Measurements from ENCODE around the gene SEMA3D.

SEMA3D gene

DNA sequence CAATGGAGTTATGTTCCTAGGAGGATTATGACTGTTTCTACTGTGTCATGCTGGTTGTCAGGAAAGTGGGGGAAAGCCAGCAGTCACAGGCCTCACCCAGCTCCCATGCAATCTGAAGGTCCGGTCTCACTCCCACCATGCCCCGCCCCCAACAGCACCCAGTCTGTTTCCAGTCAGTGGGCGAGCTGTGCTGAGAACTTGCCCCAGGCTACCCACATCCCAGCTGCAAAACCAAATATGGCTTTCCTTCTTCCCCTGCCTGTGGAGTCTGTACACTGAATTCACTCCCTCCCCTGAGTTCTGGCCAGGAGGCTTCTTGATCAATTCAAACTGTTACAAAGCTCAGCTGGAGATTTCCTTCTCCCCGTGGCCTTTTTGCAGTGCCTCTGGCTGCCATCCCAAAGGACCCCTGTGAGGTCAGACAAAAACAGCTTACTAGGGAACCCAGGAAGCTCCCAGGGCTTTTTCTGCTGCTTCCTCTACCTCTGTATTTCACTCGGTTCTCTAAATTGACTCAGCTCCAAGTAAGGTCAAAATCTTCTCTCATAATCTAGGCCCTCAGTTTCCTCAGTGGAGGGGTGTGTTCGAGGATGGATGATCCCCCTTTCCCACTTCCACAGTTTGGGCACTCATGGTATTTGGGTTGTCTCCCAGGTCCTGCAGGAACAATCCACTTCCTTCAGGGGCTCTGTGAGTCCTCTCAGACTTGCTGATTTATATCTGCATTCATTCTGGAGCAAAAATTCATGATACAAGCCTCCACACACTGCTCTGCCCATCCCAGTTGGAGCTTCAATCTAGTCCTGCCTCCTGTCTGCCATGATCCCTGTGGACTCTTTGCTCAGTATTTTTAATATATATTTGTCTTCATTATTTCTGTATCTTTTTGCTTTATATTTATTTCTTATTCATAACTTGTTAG lies 205.5 kb downstream of the SEMA3D start:
- no peak for DNase-seq

DNA sequence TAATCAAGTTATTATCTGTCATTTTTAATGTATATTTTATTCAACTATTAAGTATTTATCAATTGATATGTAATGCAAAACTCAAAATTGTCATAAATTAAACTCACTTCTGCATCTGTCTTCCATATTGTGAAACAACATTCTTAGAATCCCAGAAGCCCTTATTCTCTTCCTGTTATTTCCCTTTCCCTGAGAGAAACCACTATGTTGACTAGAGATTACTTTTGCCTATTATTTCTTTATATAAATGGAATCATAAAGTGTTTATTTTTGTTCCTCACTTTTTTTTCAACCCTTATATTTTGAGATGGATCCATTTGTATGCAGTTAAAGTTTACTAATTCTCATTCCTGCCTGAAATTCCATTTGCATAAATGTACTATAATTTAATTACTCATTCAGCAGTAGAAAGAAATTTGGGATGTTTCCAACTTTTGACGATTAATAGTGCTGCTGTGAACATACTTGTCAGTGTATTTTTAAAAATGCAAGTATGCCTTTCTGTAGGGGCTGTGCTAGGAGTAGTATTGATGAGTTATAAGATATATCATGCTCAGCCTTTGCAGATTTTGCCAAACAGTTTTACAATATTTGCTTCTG lies 211.2 kb downstream of the SEMA3D start:
- DNase-seq = no peak

DNA sequence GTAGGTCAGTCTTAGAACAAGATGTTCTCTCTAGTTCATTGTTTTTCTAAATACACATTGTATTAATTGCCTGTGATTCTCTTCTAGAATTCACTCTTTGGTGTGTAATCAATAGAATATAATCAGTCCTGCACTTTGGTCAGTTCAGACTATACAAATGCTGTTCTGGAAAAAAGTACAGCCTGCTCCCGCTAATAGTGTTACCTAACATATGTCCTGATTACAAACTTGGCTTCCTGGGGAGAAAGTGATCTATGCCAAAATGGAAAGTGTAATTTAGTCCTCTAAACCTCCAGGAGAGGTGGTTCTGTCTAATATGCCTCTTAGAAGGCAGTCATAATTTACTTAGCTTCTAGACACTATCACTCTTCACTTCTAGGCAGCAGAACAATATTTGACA lies 215.5 kb downstream of the SEMA3D start:
- no peak for DNase-seq

DNA sequence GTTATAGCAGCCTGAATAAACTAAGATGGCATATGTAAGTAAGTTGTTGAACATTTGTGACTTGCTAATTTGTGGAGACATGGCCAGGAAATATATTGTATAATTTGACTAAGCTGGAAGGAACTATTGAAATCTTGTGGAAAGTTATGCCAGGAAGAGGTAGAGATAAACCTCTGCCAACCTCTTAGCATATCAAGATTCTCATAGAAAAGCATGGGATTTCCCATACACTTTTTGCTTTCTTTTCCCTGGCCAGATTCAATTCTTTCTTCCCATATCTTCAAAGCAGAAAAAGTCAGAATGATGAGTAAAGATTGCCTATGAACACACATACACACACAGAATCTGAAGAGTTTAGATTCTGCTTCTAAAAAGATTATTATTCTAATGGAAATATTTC lies 216.2 kb downstream of the SEMA3D start:
- no peak for DNase-seq

DNA sequence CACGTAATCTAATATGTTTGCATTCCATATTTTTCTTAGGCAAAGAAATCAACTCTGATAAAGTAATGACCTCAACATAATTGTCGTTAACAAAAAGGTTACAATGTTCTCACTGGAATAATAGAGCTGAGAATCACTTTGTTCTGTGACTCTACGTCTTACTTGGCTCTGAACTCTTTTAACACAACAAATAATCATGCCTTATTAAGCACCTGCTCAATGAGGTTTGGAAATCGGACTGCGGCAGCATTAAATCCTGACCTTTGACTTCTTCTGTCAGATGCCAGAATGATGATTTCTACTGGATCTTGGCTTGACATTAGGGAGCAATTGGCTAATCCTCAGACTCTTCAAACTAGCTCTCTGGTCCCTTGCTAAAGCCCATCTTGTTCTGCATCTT lies 233.6 kb downstream of the SEMA3D start:
- no peak for DNase-seq

DNA sequence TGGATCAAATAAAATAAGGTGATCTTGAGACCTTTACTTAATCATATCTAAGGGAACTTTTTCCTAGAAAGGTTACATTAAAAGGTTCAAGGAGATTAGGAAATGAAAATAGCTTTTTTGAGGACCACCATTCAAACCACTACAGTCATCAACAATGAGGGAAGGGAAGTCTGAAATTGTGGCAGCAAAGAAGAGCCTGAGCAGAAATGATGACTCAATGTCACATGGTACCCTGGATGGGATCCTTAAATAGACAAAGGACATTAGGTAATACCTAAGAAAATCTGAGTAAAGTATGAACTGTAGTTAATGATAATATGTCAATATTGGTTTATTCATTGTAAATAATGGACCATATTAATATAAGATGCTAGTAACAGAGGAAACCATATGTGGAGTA lies 236.0 kb downstream of the SEMA3D start:
- DNase-seq = no peak

DNA sequence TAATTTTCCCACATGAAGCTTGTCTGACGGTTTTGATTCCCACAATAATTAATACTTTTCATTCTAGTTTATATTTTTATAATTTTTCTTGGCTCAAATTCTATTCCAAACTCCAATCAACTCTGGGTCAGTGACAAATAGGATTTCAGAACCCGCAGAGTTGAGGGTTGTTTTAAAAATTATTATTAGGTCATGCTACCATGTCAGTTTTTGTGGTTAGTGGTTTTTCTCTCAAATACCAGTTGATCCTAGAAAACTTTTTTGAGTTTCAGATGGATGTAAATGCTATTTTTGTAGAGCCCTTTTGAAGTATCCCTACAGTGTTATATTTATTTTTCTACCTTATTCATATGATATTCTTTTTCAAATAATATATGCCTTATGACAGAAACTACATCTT lies 237.4 kb downstream of the SEMA3D start:
- DNase-seq = no peak

DNA sequence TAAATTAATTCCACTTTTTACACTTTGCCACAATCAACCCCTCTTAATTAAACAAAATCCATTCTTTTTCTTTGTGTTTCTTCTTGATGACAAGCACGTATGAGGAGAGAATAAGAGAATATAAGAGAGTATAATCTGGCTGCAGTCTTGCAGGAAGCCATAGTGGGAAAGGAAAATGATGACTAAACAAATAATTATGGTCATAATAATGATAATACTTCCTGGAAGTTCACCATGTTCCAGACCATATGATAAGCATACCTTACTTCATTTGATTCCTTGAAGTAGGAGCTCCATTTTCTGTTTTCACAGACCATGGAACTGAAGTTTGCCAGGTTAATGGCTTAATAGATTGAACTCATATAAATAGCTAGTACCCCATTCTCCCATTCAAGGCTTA lies 237.8 kb downstream of the SEMA3D start:
- DNase-seq = no peak

DNA sequence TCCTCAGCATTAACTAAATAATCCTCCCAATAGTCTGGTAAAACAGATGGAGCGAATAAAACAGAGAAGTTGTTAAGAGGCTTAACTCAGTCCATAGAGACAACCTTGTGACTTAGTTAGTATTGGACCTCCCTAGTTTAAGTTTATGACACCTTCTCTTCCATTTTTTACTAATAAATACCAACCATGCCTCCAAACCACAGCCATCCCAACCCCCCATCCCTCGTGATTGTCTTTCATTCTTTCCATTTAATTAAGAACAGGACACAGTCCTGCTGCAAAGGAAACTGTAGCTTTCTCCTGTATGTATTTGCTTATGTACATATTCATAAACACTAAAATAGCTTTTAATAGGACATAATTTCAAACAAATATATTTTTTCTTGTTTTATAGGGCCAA lies 238.2 kb downstream of the SEMA3D start:
- DNase-seq = no peak

DNA sequence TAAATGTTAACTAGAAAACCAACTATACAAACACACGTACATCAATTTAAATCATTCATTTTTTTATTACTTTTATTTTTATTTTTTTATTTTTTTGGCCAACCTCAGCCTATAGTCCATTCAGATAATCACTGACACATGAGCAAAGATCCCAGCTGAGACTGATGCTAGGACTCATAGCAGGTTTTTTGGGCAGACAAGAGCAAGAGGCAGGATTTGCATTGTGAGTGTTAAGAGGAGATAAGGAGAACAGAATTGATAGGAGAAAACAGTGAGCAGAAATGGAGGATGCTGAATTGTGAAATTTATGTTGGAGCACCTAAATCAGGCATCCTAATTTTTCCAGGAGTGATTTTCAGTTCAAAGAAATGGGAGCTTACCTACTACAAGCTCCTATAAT lies 240.3 kb downstream of the SEMA3D start:
- no peak for DNase-seq
